Stimulated activated CD8-positive, alpha-beta memory T cell treated with anti-CD3 and anti-CD28 coated beads, Interleukin-12 subunit alpha, Interleukin-12 subunit beta, amount 100 ng/mL, for 4 hours (primary cell): Measurements from ENCODE around the gene MTIF3.

Source experiments
- DNase-seq: peaks from one replicate; pipeline ENCODE4 v3.0.0-alpha.2; 2020; ENCODE audit warnings: low read depth

MTIF3 gene

DNA sequence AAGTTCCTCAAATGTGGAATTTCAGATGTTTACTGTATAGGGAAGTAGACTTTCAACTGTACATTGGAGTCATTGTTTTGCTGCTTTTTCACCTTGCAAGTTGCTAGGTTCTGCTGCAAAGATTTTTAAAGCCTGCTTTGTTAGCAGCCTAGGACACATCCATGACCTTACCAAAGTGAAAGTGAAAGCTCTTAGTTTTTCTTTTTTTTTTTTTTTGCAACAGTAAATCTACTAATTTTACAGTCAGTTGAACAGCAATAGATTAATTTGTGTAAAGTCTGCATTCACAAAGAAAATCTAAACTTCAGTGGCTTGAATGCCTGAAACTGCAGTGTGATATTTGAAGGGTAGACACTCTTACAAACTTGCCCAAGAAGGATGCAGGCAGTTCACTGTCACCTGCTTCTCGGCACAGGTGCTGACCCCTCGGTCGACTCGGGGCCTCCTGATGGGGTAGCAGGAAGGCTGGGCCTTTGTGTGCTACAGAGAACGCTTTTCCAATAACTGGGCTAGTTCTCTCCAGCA is 5.0 kb upstream of the MTIF3 start:
- DNase-seq = no peak

DNA sequence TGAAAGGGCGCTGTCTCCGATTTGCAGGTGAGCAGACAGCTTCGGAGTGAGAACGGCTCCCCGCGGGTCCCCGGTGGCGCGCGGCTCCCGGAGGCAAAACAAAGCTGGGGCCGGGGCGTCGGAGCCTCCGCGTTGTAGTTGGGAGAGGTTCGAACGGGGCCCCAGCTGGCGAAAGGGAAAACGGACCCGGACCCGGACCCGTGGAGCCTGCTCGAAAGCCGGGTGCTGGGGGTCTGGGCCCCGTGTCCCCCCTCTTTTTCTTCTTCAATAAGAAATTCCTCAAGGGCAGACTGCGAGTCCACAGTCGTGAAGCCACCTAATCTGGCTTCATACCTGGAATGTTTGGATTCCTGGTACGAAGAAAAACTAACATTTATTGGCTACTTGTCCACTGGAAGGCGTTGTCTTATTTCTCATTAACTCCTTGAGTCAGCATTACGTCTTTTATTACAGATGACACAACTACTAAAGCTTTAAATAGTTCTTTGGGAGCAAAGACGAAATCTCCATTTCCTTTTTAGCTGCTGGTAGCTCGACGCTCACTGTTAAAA is 632 bp upstream of the MTIF3 start:
- DNase-seq = no peak

GRCh38 chr13:27449081-27449603 is 1.2 kb downstream of the MTIF3 start:
- DNase-seq = no peak

DNA sequence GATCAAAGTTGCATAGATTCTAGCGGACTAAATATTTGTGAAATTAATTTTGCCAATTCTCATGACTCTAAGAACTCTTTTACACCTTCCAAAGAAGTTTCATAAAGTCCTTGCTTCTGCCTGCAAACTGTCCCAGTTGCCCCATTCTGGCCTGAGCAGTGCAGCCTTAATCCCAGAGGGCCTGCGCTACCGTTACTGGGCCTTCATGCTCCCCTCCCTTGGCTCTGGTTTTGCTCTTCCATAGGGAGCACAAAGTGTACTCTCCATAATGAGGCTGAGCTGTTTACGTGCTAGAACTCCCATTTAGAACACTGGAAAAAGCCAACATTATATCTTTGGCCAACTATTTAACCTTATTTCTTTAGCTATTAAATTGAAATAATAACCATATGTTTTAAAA is 2.1 kb downstream of the MTIF3 start:
- no peak for DNase-seq

DNA sequence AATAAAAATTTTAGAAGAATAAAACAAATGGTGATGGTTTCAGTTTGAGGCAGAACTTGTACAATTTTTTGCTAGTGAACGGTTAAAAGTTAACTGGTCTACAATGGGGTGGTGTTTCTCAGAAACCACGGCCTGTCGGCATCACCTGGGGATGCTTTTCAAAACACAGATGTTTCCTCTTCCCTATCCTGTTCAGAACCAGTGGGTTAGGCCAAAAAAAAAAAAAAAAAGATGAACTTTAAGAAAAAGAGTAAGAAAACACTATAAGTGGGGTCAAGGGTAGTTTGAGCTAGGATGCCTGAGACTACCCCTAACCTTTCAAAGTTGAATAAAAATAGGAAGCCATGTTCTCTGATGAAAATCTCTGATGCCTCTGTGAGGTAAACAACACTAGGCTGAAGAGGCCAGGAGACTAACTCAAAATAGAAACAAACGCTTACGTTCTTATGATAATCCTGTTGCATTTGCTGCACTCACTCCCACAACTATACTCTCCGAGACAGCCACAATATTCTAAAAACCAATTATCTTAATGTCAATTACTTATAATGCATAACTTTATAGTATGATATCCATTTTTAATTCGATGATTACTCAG is 3.3 kb downstream of the MTIF3 start:
- no peak for DNase-seq

DNA sequence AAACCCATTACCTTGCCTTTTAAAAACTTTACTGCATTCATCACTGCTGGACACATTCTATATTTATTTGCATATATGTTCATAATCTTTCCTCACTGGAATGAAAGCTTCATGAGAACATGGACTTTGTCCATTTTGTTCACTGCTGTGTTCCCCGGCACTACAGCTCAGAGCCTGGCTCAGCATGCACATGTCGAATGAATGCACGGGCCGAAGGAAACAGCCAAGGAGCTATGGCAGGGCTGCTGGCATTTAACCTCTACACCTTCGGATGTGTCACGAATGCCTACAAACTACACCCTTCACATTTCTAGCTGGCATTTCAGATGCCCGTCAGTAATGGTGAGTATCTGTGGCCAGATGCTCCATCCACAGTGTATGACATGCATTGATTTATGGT is 7.6 kb downstream of the MTIF3 start:
- no peak for DNase-seq

- no peak for DNase-seq
Measured at GRCh38 chr13:27442071-27442647, 8.2 kb downstream of the MTIF3 start.

- DNase-seq = no peak
Measured at GRCh38 chr13:27440408-27440807, 10.0 kb downstream of the MTIF3 start.

DNA sequence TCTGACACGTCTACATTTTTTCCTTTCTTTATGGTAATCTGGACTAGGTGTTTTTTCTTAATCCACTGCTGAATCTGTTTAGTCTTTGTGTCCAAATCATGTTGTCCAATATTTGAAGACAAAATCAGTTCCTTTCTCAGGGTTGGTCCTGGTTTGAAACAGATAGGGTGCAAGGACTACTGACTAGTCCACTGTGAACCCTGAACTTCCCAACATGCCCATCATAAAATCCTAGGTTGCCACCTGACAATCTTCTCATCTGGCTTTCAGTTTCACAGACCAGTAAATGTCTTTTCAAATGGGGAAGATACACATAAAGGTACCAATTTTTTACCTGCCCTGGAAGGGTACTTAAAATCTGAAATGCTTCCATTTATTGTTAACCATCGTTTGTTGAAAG is 13.2 kb downstream of the MTIF3 start:
- no peak for DNase-seq

DNA sequence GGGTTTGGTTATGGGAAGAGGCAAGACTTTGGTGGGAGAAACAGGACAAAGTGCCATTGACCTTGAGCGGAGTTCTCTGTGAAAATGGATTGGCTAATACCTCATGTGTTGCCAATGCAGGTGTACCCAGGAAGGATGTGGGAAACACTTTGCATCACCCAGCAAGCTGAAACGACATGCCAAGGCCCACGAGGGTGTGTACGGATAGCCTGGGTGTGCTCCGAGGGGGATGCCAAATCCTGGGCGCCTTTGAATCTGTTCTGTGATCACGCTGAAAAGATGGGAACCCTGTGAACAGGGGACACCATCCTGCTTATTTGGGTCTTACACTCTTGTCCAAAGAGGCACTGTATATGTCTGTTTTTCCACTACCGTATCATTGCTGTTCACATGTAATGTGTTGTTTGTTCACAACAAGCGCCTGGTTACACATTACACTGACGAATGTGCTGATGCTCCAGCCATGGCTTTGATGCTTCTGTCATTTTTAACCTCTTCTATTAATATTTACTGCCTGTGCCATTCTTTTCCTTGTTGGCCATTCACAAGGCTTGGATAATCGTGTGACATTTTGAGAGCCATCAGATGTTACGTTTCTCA is 17.7 kb downstream of the MTIF3 start:
- DNase-seq = no peak

GRCh38 chr13:27432180-27432579 is 18.2 kb downstream of the MTIF3 start:
- DNase-seq = no peak

DNA sequence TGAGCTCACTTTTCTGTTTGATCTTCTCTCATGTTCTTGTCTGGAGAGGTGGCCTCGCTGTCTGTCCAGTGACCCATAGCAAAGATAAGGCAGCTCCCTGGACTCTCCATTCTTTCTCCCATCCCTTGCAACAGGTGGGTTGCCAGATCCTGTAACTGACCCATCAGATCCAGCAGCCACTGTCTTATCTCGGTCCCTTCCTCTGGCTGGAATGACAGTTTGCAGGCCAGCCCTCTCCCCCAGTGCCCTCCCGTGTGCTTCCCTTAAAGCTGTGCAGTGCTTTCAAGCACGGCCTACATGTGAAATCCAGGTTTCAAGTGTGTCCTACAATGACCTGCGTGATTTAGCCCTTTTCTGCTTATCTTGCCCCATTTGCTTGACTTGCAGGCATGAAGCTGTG is 22.2 kb downstream of the MTIF3 start:
- DNase-seq = no peak

DNA sequence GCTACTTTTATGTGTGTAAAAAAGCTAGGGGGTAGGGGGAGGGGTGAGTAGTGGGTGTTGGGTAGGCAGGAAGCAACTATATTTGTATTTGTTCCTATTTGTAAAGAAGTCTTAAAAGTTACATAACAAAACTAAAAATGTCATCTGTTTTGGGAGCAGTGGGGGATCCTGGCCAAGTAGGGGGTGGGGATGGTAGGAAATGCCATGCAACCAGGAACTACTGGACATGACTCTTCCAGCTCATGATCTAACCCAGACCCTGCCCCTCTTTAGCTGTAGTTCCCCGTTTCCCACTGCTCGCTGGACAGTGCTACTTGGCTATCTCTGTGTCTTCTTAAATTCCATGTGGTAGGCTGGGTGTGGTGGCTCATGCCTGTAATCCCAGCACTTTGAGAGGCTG is 22.7 kb downstream of the MTIF3 start:
- DNase-seq = no peak

GRCh38 chr13:27425918-27426630 is 24.3 kb downstream of the MTIF3 start:
- peak; percentile 56 for DNase-seq

GRCh38 chr13:27425158-27425917 is 25.0 kb downstream of the MTIF3 start:
- no peak for DNase-seq

DNA sequence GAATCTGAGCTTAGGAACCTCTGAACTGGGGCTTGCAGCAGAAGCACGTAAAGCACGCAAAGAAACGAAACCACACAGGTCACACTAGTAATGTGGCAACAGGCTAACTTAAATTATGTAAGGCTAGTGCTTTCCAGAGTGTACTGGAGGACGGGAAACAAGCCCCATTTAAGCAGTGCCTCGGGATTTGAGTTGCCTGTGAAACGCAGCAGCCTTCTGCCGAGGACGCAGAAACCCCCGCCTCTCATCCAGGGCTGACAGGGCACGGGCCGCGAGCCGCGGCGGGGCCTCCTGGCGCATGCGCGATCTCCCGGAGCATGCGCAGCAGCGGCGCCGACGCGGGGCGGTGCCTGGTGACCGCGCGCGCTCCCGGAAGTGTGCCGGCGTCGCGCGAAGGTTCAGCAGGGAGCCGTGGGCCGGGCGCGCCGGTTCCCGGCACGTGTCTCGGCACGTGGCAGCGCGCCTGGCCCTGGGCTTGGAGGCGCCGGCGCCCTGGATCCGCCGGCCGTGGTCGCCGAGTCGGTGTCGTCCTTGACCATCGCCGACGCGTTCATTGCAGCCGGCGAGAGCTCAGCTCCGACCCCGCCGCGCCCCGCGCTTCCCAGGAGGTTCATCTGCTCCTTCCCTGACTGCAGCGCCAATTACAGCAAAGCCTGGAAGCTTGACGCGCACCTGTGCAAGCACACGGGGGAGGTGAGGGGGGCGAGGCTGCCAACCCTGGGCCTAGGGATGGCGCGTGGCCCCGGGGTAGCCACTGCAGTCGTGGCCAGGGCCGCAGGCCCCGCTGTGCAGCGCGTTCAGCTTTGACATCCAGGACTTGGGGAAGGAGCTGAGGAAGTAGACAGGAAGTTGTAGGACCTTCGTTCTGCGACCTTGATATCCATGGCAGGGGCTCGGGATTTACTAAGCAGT is 25.9 kb downstream of the MTIF3 start, which contains the start of gene GTF3A:
Gene GTF3A (plus strand): TSS at position 374 of the 912 bp plus-strand sequence.
- DNase-seq = peak; percentile 84

DNA sequence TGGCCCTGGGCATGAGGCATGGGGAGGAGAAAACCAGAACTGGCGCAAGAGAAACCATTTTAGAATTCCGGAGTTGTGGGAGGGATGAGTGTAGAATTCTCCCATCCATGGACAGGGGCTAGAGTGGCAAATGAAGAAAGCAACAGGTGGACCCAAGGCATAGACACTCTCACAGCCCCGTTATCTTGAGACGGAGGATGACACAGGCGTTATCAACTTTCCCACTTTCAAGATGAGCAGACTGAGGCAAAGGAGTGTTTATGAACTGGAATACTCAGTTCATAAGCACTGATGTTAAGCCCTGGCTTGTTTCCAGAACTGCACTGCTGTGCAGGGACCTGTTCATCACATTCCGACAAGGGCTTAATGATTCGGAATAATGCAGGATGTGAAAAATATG is 27.0 kb downstream of the MTIF3 start:
- no peak for DNase-seq

DNA sequence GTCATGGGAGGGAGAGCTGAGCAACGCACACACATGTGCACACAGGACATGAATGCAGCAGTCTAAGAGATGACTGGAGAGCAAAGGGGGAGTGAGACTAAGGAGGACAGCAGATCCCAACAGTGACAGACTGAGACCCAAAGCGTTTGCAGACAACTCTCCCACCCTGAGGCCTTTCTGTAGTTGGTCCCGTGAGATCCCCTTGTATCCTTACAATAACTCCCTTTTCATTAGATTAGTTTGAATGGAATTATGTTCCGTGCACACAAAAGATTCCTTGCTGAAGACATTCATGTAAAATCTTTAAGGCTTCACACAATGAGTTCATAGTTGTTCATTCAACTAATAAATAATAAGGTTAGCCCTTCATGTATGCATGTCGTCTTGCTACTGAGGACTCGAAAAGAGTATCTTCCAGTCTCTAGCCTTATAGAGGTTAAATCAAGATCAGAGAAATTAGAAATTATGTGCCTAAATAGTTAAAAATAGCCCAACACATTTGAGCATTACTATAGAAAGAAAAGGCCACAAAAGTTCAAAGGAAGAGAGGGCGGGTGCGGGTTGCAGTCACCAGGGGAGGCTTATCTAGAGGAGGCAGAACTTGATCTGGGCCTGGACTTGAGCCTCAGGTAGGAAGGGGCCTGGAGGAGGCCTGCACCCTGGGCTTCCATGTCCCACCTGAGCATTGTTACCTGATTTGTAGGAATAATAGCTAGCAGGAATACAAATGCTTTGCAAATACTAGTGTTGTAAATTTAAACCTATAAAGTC is 29.1 kb downstream of the MTIF3 start:
- DNase-seq = no peak

GRCh38 chr13:27419328-27419727 is 31.0 kb downstream of the MTIF3 start:
- no peak for DNase-seq

- DNase-seq = no peak
Measured at GRCh38 chr13:27415116-27415515, 35.2 kb downstream of the MTIF3 start.
